ENCODE results near the gene LUC7L.
"Not testable (repeated sequence)": the region's sequence is repeated elsewhere in the genome, so short reads cannot be mapped to it uniquely, and the experiment has no call there.

Gene LUC7L

DNA sequence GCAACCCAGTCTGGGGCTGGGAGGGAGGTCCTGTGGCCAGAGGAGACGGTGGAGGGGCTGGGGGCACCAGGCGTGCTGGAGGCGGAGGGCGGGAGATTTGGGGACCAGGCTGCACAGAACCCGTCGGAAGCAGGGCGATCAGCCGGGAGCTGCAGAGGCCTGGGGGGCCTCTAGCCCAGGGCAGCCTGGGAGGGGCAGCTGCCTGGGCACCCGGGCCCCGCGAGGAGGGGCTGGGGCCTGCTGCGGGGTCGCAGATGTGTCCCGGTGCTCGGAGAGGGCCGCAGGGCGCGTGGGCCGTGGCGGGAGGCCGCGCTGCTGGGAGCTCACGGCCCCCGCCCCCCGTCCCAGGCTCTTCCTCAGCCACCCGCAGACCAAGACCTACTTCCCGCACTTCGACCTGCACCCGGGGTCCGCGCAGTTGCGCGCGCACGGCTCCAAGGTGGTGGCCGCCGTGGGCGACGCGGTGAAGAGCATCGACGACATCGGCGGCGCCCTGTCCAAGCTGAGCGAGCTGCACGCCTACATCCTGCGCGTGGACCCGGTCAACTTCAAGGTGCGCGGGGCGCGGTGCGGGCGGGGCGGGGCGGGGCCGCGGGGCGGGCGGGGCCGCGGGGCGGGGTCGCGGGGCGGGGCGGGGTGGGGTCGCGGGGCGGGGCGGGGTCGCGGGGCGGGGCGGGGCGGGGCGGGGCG is 65.0 kb downstream of the LUC7L start:
- not testable (repeated sequence) for FAIRE-seq

DNA sequence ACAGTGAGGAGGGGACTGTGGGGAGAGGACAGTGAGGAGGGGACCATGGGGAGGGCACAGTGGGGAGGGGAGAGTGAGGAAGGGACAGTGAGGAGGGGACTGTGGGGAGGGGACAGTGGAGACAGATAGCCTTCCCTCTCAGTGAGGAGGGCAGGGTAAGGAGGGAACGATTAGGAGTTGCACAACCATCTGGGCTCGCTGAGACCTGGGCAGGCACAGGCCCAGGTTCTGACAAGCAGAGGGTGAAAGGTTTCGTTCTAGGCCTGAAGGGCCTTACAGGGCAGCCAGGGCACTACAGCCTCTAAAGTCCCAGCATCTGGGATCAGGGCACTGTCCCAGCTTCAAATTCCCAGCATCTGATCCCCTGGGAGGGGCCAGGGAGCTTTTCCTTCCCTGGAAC is 65.6 kb downstream of the LUC7L start:
- FAIRE-seq: not testable (repeated sequence)

DNA sequence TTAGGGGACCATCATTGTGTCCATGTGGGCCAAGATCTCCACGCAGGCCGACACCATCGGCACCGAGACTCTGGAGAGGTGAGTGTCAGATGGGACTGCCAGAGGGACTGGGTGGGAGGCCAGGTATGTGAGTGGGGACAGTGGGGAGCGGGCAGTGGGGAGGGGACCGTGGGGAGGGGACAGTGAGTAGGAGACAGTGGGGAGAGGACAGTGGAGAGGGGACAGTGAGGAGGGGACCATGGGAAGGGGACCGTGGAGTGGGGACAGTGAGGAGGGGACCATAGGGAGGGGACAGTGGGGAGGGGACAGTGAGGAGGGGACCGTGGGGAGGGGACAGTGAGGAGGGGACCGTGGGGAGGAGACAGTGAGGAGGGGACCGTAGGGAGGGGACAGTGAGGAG is 66.1 kb downstream of the LUC7L start:
- not testable (repeated sequence) for FAIRE-seq

DNA sequence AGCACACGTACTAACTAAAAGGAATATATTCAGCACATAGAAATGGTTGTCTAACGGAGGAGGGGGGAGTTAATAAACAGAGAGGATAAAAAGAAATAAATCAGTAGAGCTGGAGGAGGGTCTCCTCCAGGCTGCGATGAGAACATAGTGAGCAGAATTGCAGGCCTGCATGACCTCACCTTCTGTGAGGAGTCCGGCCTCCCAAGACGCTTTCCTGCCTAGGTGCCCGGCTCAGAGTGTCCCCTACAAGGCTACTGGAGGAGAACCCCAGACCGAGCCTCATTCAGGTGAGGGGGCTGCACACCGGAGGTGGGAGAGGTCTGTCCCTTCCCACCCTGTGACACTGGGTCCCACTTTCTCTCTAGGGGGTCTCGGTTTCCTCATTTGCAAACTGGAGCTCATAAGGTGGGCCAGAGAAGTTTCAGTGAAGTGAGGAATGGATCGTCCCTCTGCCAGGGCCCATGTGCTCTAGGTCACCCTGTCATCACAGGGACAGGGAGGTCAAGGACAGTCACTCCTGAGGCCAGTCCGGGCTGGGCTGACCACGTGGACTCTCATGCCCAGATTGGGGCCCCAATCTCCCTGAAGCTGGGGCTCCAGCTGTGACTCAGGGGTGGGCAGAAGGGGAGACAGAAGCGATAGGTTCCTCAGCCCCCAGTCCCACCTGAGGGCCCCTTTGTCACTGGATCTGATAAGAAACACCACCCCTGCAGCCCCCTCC is 66.8 kb downstream of the LUC7L start:
- no peak for FAIRE-seq

DNA sequence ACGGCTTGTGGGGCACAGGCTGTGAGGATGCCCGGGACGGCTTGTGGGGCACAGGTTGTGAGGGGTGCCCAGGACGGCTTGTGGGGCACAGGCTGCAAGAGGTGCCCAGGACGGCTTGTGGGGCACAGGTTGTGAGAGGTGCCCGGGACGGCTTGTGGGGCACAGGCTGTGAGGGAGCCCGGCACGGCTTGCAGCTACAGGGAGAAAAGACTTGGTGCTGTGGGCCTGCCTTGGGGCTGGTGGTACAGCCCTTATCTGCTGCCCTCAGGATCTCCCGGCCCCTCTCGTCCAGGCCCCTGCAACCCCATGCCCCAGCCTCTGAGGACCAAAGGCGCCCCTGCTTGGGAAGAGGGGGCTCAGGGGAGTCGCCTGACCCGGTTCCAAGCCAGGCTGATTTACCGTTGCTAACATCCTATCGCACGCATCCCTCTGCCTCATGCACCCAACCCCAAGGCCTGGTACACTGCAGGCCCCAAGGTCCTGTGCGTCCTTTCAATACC is 68.5 kb downstream of the LUC7L start:
- no peak for FAIRE-seq

DNA sequence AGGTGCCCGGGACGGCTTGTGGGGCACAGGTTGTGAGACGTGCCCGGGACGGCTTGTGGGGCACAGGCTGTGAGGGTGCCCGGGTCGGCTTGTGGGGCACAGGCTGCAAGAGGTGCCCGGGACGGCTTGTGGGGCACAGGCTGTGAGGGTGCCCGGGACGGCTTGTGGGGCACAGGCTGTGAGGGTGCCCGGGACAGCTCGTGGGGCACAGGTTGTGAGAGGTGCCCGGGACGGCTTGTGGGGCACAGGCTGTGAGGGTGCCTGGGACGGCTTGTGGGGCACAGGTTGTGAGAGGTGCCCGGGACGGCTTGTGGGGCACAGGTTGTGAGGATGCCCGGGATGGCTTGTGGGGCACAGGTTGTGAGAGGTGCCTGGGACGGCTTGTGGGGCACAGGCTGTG is 69.0 kb downstream of the LUC7L start:
- FAIRE-seq: not testable (repeated sequence)

DNA sequence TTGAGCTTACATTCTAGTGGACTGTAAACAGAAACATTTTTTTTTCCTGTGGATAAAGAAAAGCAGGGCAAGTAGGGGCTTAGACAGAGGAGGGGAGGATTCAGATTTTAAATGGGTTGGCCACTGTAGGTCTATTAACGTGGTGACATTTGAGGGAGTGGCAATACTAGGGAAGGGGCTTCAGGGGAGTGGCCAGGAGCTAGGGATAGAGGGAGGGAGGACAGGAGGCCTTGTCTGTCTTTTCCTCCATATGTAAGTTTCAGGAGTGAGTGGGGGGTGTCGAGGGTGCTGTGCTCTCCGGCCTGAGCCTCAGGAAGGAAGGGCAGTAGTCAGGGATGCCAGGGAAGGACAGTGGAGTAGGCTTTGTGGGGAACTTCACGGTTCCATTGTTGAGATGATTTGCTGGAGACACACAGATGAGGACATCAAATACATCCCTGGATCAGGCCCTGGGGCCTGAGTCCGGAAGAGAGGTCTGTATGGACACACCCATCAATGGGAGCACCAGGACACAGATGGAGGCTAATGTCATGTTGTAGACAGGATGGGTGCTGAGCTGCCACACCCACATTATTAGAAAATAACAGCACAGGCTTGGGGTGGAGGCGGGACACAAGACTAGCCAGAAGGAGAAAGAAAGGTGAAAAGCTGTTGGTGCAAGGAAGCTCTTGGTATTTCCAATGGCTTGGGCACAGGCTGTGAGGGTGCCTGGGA is 70.0 kb downstream of the LUC7L start:
- FAIRE-seq: no peak

DNA sequence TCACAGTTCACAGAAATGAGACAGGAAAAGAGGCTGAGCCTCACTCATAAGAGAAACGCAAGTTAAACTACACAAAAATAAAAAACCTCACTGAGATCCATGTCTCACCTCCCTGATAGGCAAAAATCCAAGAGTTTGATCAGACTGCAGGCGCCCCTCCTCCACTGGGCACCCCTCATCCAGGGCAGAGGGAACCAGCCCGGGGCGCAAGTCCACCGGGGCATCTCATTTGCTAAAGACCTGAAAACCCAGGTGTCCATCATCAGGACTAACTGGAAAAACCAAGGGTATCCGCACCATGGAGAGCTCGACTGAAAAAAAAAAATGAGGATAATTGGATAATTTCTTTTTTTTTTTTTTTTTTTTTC is 74.2 kb downstream of the LUC7L start:
- no peak for FAIRE-seq

DNA sequence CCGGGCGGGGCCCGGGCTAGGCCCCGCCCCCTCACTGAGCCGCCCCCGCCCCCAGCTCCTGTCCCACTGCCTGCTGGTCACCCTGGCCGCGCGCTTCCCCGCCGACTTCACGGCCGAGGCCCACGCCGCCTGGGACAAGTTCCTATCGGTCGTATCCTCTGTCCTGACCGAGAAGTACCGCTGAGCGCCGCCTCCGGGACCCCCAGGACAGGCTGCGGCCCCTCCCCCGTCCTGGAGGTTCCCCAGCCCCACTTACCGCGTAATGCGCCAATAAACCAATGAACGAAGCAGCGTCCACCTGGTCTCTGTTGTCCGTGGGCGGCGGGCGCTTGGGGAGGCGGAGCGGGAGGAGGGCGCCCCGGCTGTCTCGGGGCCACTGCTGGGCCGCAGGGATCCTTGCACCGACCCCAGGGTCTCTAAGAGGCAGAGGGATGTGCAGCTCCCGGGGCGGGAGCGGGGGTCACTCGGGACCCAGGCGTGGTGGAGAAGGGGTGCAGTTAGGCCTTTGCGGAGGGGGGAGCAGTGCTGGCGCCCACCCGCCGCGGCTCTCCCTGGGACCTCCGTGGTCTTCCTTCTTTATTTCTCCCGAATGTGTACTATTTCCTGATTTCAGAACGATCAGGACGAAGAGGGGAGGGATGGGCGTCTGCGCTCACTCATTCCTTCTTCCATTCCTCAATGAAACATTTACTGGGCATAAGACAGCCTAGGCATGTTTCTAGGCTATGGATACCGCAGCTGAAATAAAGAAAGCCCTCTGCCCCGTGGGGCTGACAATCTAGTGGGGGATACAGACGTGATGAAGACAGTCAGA is 74.8 kb downstream of the LUC7L start:
- FAIRE-seq: no peak

DNA sequence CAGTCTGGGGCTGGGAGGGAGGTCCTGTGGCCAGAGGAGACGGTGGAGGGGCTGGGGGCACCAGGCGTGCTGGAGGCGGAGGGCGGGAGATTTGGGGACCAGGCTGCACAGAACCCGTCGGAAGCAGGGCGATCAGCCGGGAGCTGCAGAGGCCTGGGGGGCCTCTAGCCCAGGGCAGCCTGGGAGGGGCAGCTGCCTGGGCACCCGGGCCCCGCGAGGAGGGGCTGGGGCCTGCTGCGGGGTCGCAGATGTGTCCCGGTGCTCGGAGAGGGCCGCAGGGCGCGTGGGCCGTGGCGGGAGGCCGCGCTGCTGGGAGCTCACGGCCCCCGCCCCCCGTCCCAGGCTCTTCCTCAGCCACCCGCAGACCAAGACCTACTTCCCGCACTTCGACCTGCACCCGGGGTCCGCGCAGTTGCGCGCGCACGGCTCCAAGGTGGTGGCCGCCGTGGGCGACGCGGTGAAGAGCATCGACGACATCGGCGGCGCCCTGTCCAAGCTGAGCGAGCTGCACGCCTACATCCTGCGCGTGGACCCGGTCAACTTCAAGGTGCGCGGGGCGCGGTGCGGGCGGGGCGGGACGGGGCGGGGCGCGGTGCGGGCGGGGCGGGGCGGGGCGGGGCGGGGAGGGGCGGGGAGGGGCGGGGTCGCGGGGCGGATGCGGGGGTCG is 75.6 kb downstream of the LUC7L start:
- not testable (repeated sequence) for FAIRE-seq

DNA sequence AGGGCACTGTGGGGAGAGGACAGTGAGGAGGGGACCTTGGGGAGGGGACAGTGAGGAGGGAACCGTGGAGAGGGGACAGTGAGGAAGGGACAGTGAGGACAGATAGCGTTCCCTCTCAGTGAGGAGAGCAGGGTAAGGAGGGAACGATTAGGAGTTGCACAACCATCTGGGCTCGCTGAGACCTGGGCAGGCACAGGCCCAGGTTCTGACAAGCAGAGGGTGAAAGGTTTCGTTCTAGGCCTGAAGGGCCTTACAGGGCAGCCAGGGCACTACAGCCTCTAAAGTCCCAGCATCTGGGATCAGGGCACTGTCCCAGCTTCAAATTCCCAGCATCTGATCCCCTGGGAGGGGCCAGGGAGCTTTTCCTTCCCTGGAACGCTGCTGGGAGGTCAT is 76.1 kb downstream of the LUC7L start:
- not testable (repeated sequence) for FAIRE-seq

DNA sequence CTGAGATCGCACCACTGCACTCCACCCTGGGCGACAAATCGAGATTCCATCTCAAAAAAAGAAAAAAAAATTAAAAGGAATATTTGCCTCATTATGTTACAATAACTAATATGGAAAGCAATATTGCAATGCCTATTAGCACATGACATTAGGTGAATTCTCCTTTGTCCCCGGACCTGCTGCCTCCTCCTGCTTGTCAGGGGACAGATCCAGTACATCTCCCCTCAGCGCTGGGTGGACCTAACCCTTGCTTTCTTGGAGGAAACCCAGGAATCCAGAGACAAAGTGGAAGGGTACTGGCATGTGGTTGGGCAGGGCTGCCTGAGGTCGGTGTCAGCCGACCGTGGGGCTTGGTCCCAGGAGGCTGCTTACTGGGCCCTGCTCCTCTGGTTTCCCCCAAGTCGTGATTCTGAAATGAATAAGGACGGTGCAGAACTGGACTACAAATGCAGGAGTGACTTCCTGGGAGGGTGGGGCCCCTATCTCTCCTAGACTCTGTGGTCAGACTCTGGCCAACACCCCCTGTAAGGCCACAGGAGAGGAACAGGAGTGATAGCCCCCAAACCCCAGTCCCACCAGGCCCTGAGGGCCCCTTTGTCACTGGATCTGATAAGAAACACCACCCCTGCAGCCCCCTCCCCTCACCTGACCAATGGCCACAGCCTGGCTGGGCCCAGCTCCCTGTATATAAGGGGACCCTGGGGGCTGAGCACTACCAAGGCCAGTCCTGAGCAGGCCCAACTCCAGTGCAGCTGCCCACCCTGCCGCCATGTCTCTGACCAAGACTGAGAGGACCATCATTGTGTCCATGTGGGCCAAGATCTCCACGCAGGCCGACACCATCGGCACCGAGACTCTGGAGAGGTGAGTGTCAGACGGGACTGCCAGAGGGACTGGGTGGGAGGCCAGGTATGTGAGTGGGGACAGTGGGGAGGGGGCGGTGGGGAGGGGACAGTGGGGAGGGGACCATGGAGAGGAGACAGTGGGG is 76.8 kb downstream of the LUC7L start, which contains the start of gene HBZ:
Gene HBZ (plus strand): TSS at position 504 of the 988 bp plus-strand sequence. CDS start 266 bp downstream, at position 770.
- no peak for FAIRE-seq

DNA sequence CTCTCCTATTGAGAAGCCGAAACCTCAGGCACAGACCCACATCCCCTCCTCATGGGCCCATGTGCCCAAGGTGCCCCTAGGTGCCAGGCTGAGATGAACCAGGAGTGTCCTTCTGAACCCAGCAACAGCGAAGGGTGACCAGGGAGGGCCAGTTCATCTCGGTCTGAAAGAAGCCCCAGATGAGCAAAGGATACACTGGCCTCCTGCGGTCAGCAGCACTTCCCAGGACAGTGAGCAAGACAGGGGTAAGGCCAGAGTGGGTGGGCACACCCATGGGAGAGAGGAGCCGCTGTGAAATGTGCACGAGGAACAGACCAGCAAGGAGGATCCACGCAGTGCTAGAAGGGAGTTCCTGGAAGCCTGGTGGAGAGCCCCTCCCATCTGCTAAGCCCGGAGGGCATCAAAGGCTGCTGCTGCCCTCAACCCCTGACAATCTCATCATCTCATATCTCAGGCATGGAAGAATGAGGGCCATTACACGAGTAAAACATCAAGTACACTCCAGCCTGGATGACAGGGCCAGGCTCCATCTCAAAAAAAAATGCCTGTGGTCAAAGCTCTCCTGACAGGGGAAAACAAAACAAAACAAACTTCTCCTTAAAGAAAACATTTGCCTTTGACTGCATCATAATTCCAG is 80.1 kb downstream of the LUC7L start:
- FAIRE-seq: no peak

DNA sequence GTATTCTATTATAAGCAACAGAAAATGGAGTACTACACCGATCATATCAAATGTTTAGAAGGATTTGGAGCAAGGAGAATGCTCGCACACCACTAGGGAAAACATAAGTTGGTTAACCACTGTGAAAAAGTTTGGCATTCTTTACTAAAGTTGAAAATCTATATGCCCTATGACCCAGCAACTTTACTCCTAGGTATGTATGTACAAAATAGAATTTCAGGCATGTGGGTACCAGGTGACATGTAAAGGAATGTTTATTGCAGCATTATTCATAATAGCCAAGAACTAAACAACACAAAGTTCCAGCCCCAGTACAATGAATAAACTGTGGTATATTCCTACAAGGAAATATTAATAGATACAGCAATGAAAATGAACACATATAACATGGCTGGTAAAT is 82.6 kb downstream of the LUC7L start:
- no peak for FAIRE-seq

DNA sequence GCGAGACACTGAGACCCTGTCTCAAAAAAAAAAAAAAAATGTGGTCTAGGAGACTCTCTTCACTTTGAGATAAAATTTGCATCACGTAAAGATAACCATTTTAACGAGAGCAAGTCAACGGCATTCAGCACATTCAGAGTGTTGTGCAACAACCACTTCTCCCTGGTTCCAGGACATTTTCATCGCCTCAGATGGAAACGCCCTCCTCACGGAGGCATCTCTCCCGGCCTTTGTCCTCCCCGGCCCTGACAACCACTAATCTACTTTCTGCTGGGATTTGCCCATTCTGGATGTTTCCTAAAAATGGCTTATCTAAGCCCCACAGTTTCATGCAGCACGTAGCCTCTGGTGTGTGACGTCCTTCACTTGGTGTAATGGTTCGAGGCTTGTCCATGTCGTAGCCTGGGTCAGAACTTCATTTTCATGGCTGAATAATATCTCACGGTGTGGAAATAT is 84.4 kb downstream of the LUC7L start:
- no peak for FAIRE-seq

DNA sequence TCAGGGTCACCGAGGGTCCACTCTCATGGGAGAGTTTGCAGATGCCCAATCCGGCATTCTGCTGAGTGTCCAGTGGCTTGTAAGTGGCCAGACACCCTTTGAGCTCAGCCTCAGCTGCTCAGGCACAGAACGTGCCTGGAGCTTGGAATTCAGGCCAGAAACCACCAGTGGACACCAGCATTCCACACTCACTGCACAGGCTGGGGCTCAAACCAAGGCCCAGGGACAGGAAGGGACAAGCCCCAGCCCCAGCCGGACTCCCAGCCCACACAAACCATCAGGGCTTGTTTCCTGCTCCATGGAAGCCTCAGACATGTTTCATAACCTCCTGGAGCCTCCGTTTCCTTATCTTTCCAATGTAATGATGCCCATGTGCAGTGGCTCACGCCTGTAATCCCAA is 85.8 kb downstream of the LUC7L start:
- FAIRE-seq: no peak

DNA sequence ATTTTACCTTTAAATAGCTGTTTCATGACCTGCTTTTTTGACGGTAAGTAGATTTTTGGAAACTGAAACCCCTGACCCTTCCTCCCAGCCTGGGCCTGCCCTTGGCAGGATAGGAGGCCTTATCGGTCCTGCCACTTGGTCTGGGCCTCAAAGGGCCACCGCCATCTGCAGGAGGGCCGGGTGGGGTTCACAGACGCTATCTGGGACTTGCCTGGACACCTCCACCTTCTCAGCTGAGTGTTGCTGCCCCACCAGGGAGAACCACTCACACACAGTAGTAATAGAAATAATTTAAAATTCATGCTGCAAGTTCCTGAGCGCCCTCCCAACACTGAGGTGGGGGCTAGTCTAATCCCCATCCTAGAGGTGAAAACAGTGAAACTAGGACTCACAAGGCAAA is 86.2 kb downstream of the LUC7L start:
- FAIRE-seq: no peak

DNA sequence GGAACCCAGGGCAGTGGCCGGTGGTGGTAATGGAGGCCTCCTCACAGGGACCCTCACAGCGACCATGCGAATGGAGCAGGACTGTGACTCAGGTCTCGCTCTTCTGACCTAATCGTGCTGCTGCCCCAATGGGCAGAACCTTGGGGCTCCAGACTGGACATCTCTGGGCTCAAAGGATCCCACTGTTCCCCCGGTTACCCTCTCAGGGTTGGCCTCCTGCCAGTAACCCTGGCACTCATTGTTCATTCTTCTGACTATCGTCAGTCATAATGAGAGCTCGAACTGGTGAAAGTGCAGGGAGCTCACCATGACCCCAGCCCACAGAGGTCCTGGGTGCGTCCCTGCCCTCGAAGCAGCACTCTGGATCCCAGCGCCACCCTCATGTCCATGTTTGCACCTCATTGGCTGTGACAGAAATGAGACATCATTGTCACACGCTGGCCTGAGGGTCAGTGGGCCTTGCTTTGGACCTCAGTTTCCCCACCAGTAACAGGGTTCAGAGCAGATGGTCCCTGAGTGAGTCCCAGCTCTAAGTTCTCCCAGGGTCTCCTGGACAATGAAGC is 86.8 kb downstream of the LUC7L start:
- no peak for FAIRE-seq

DNA sequence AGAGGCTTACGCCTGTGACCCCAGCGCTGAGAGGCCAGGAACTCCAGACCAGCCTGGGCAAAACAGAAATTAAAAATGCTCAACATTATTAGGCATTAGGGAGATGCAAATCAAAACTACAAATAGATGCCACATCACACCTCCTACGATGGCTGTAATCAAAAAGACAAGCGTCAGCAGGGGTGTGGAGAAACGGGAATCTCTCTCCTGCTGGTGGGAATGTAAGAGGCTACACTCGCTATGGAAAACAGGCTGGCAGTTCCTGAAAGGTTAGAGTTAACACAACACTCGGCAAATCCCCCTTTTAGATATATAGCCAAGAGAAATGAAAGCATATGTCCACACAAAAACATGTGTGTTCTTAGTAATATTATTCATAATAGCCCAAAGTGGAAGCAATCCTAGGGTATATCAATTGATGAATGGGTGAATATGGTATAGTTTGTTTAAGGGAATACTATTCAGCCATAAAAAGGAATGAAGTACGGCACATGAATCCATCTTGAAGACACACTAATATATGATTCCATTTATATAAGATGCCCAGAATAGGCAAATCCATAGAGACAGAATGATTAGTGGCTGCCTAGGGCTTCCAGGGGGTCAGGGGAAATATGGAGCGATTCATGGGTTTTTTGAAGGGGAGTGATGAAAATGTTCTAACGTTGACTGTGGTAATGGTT is 88.9 kb downstream of the LUC7L start:
- no peak for FAIRE-seq
